ENCODE results near the gene RALGPS1. TPM values are rescaled to one million over a fixed set of nuclear protein-coding genes. Genes with fewer than 3 reads are reported as not detected.
"Not testable (repeated sequence)": the region's sequence is repeated elsewhere in the genome, so short reads cannot be mapped to it uniquely, and the experiment has no call there.

RALGPS1 gene
- polyA plus RNA-seq, 4 donors: 16.6 to 53.3 (median 26.8) TPM

DNA sequence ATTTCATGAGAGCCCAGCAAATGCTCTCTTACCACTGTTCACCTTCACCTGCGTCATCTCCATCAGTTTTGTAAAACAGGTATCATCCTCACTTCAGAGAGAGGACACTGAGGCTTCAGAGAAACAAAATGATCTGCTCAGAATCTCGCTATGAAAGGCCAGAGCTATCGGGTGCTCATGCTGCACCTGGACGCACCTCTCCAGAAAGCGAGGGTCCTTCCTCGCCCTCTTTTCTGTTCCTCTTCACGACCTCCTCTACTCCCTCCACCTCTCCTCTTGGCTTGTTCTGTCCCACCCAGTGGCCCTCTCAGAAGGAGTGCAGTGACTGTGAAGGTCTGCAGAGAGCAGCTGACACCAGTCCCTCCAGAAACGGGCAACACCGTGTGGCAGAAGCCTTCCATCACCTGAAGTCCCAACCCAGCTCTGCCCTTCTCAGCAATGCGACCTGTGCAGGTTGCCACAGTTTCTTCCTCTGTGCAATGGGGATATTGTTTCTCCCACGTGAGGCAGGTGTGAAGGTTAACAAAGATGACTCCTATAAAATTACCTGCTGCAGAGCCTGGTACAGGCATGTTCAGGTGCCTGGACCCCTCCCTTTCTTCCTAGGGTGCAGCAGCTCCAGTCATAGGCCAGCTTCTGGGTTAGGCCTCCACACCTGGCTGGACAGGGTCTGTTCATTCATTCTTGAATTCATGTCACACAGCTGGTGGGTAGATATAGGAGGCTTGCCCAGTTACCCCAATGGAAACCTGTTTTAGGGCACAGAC is 253.2 kb downstream of the RALGPS1 start:
- Histone ChIP-seq H3K4me3 (ENCODE audit: low read depth in 1 of 3, low read length in 3 of 3) (no peak overlapping the region), H3K27ac (ENCODE audit: low read depth in 1 of 3, low read length in 2 of 3) (peak overlapping the region in 1 of 3 donors; percentile 16), H3K9me3 (ENCODE audit: control insufficient read depth in 2 of 2, insufficient read depth in 1 of 2, low read depth in 1 of 2, low read length in 1 of 2) (no peaks in the 10 kb centered on the region), H3K27me3 (ENCODE audit: control insufficient read depth in 3 of 3, insufficient read depth in 3 of 3, low read length in 3 of 3) (no peaks in the 10 kb centered on the region), H3K36me3 (ENCODE audit: control insufficient read depth in 3 of 3, insufficient read depth in 2 of 3, low read depth in 1 of 3, low read length in 3 of 3) (peaks cover 0 to 48% (median 4%) of the 10 kb centered on the region in 3 donors), H3K4me1 (ENCODE audit: control insufficient read depth in 3 of 3, insufficient read depth in 2 of 3, low read depth in 1 of 3, low read length in 2 of 3) (peaks cover 0 to 10% (median 0%) of the 10 kb centered on the region in 3 donors)
- no peak for FAIRE-seq
- DNase-seq: no peak
- WGBS, 3 donors: 94 to 96% (median 95%) methylated on average over 11 of the region's 11 CpGs

DNA sequence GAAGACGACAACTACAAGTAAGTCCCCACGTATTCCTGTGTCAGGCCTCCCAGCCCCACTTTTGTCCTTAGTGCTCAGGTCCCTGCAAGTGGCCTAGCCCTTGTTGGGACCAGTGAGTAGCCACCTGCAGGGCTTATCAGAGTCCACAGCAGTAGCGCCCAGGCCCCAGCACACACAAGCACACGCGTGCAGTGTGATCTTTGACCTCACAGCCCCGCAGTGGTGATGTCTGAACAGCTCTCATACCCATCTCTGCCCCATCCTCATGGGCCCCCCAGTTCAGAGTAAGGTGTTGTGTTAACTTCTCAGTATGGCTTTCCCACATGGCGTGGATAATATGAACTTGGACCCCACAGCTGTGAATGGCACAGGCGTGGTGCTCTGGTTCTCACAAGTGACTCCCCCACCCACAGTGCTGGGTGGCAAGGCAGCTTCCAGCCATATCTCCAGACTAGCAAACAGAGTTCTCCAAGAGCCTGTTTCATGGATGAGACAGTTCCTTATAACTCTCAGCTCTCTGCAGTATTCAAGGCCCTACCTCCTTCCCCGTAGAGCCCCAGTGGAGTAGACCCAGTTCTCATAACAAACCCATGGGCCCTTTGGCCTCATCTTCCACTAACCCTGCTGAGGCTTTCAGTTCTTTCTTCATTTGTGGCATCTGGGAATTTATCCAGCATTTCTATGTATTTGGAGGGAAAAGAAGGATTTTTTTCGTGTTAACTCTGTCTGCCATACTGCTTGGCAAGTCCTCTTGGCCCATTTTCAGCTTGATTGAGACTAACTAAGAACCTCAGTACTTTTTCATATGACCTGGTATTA is 254.4 kb downstream of the RALGPS1 start:
- 73 to 89% (median 85%) methylated on average over 10 of the region's 10 CpGs for WGBS, 3 donors
- DNase-seq (peak in 1 of 2 donors; percentile 9), FAIRE-seq (no peak)
- Histone ChIP-seq H3K4me3 (ENCODE audit: low read depth in 1 of 3, low read length in 3 of 3) (no peak overlapping the region), H3K27ac (ENCODE audit: low read depth in 1 of 3, low read length in 2 of 3) (no peak overlapping the region), H3K27me3 (ENCODE audit: control insufficient read depth in 3 of 3, insufficient read depth in 3 of 3, low read length in 3 of 3) (no peaks in the 10 kb centered on the region), H3K9me3 (ENCODE audit: control insufficient read depth in 2 of 2, insufficient read depth in 1 of 2, low read depth in 1 of 2, low read length in 1 of 2) (no peaks in the 10 kb centered on the region), H3K36me3 (ENCODE audit: control insufficient read depth in 3 of 3, insufficient read depth in 2 of 3, low read depth in 1 of 3, low read length in 3 of 3) (peaks cover 0 to 56% (median 4%) of the 10 kb centered on the region in 3 donors), H3K4me1 (ENCODE audit: control insufficient read depth in 3 of 3, insufficient read depth in 2 of 3, low read depth in 1 of 3, low read length in 2 of 3) (peaks cover 0 to 4% (median 0%) of the 10 kb centered on the region in 3 donors)

DNA sequence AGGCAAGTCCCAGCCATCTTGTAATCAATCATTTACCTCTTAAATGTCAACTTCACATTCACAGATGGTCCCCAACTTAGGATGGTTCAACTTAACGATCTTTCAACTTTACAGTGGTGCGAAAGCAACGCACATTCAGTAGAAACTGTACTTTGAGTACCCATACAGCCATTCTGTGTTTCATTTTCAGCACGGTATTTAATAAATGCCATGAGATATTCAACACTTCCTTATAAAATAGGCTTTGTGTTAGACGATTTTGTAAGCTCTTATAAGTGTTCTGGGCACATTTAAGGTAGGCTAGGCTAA is 254.9 kb downstream of the RALGPS1 start:
- Histone ChIP-seq H3K4me3 (ENCODE audit: low read depth in 1 of 3, low read length in 3 of 3) (no peak overlapping the region), H3K9me3 (ENCODE audit: control insufficient read depth in 2 of 2, insufficient read depth in 1 of 2, low read depth in 1 of 2, low read length in 1 of 2) (no peaks in the 10 kb centered on the region), H3K27ac (ENCODE audit: low read depth in 1 of 3, low read length in 2 of 3) (no peak overlapping the region), H3K36me3 (ENCODE audit: control insufficient read depth in 3 of 3, insufficient read depth in 2 of 3, low read depth in 1 of 3, low read length in 3 of 3) (peaks cover 0 to 59% (median 4%) of the 10 kb centered on the region in 3 donors), H3K27me3 (ENCODE audit: control insufficient read depth in 3 of 3, insufficient read depth in 3 of 3, low read length in 3 of 3) (no peaks in the 10 kb centered on the region), H3K4me1 (ENCODE audit: control insufficient read depth in 3 of 3, insufficient read depth in 2 of 3, low read depth in 1 of 3, low read length in 2 of 3) (peaks cover 0 to 4% (median 0%) of the 10 kb centered on the region in 3 donors)
- 72 to 74% (median 73%) methylated on average over 5 of the region's 5 CpGs for WGBS, 3 donors
- no peak for FAIRE-seq
- no peak for DNase-seq

DNA sequence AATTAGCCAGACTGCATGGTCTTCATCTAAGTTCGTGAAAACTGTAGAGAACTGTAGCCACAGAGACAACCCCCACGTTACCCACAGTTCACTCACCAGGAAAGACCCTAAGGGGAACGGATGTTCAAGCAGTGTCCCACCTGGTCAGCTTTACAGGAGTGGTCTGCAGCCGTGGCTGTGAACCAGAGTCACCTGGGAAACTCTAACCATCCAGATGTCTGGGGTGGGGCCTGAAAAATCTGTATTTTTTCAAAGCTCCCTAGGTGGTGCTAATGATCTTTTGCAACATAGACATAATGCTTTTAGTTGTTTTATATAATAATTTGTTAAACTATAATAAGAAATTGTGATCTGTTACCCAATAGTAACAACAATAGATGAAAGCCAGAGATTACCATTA is 255.5 kb downstream of the RALGPS1 start:
- DNase-seq: no peak
- H3K27ac ChIP-seq (ENCODE audit: low read depth in 1 of 3, low read length in 2 of 3): no peak overlapping the region
- WGBS, 3 donors: 87 to 89% (median 88%) methylated on average over 4 of the region's 4 CpGs
- H3K4me1 ChIP-seq (ENCODE audit: control insufficient read depth in 3 of 3, insufficient read depth in 2 of 3, low read depth in 1 of 3, low read length in 2 of 3): peaks cover 0 to 4% (median 0%) of the 10 kb centered on the region in 3 donors
- no peak overlapping the region for H3K4me3 ChIP-seq (ENCODE audit: low read depth in 1 of 3, low read length in 3 of 3)
- H3K36me3 ChIP-seq (ENCODE audit: control insufficient read depth in 3 of 3, insufficient read depth in 2 of 3, low read depth in 1 of 3, low read length in 3 of 3): peaks cover 0 to 63% (median 4%) of the 10 kb centered on the region in 3 donors
- no peak for FAIRE-seq
- no peaks in the 10 kb centered on the region for H3K27me3 ChIP-seq (ENCODE audit: control insufficient read depth in 3 of 3, insufficient read depth in 3 of 3, low read length in 3 of 3)
- no peaks in the 10 kb centered on the region for H3K9me3 ChIP-seq (ENCODE audit: control insufficient read depth in 2 of 2, insufficient read depth in 1 of 2, low read depth in 1 of 2, low read length in 1 of 2)

DNA sequence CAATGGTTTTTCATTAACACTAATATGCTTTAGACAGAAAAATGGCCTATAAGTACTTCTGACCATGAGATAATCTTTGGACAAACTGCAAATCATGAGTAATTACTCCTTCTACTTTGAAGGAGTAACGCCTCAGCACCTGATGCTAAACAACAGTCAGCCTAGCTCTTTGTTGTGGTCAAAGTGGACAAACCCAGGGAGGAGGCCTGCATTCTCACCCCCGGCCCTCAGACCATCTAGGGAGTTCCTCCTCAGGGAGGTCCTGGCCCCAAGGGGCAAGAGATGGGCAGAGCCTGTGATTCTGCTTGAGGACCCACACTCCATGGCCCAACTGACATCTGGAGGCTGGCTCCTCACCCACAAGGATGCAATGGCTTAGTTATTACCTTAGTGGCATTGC is 256.1 kb downstream of the RALGPS1 start:
- Histone ChIP-seq H3K4me1 (ENCODE audit: control insufficient read depth in 3 of 3, insufficient read depth in 2 of 3, low read depth in 1 of 3, low read length in 2 of 3) (peaks cover 0 to 4% (median 0%) of the 10 kb centered on the region in 3 donors), H3K27ac (ENCODE audit: low read depth in 1 of 3, low read length in 2 of 3) (no peak overlapping the region), H3K27me3 (ENCODE audit: control insufficient read depth in 3 of 3, insufficient read depth in 3 of 3, low read length in 3 of 3) (no peaks in the 10 kb centered on the region), H3K9me3 (ENCODE audit: control insufficient read depth in 2 of 2, insufficient read depth in 1 of 2, low read depth in 1 of 2, low read length in 1 of 2) (no peaks in the 10 kb centered on the region), H3K36me3 (ENCODE audit: control insufficient read depth in 3 of 3, insufficient read depth in 2 of 3, low read depth in 1 of 3, low read length in 3 of 3) (peaks cover 0 to 67% (median 4%) of the 10 kb centered on the region in 3 donors), H3K4me3 (ENCODE audit: low read depth in 1 of 3, low read length in 3 of 3) (no peak overlapping the region)
- DNase-seq (no peak), FAIRE-seq (no peak)
- 81 to 88% (median 83%) methylated on average over 2 of the region's 2 CpGs for WGBS, 3 donors

DNA sequence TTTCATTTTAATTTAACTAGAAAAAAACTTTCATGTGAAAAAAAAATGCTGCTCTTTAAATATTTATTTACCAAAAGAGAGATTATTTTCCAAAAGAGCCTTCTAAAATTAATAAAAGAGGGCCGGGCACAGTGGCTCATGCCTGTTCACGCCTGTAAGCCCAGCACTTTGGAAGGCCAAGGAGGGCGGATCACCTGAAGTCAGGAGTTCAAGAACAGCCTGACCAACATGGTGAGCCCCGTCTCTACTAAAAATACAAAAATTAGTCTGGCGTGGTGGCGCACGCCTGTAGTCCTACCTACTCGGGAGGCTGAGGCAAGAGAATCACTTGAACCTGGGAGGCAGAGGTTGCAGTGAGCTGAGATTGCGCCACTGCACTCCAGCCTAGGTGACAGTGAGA is 256.8 kb downstream of the RALGPS1 start:
- H3K4me1 ChIP-seq (ENCODE audit: control insufficient read depth in 3 of 3, insufficient read depth in 2 of 3, low read depth in 1 of 3, low read length in 2 of 3); FAIRE-seq; H3K27ac ChIP-seq (ENCODE audit: low read depth in 1 of 3, low read length in 2 of 3); H3K27me3 ChIP-seq (ENCODE audit: control insufficient read depth in 3 of 3, insufficient read depth in 3 of 3, low read length in 3 of 3); H3K4me3 ChIP-seq (ENCODE audit: low read depth in 1 of 3, low read length in 3 of 3); DNase-seq; H3K9me3 ChIP-seq (ENCODE audit: control insufficient read depth in 2 of 2, insufficient read depth in 1 of 2, low read depth in 1 of 2, low read length in 1 of 2): not testable (repeated sequence)
- H3K36me3 ChIP-seq (ENCODE audit: control insufficient read depth in 3 of 3, insufficient read depth in 2 of 3, low read depth in 1 of 3, low read length in 3 of 3): peaks cover 0 to 72% (median 4%) of the 10 kb centered on the region in 3 donors
- WGBS, 3 donors: 96 to 99% (median 98%) methylated on average over 9 of the region's 9 CpGs

DNA sequence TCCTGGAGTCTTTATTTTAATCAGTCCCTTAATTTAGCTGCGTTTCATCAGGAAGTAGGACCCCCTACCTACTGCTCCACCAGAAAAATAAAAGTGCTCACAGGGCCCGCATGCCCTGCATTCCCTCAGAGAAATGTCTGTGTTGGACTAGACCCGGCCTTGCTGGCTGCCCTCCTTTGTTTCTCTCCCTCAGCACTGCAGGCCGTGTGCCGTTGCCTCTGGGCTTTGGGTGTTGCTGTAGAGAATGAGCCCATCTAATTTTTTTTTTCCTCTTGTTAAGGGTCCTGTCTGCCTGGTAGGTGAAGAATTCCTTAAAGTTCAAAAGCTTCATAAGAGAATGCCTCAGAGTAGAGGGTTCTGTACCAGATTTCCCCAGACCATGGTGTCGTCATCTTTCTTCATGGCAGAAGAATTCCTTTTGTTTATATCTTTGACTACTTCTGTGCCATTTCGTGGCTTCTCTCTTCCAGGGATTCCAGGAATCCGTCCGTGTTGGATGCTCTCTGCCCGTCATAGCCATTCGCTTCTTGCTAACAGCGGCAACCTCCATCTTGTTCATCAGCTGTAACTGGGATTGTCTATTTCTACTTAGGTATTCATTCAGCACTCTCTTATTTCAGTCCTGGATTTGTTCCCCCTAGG is 257.6 kb downstream of the RALGPS1 start:
- no peaks in the 10 kb centered on the region for H3K27me3 ChIP-seq (ENCODE audit: control insufficient read depth in 3 of 3, insufficient read depth in 3 of 3, low read length in 3 of 3)
- H3K4me3 ChIP-seq (ENCODE audit: low read depth in 1 of 3, low read length in 3 of 3): no peak overlapping the region
- no peaks in the 10 kb centered on the region for H3K9me3 ChIP-seq (ENCODE audit: control insufficient read depth in 2 of 2, insufficient read depth in 1 of 2, low read depth in 1 of 2, low read length in 1 of 2)
- 75 to 94% (median 91%) methylated on average over 12 of the region's 12 CpGs for WGBS, 3 donors
- FAIRE-seq: no peak
- peaks cover 0 to 72% (median 4%) of the 10 kb centered on the region in 3 donors for H3K36me3 ChIP-seq (ENCODE audit: control insufficient read depth in 3 of 3, insufficient read depth in 2 of 3, low read depth in 1 of 3, low read length in 3 of 3)
- peaks cover 0 to 4% (median 0%) of the 10 kb centered on the region in 3 donors for H3K4me1 ChIP-seq (ENCODE audit: control insufficient read depth in 3 of 3, insufficient read depth in 2 of 3, low read depth in 1 of 3, low read length in 2 of 3)
- DNase-seq: no peak
- peak overlapping the region in 1 of 3 donors; percentile 39 for H3K27ac ChIP-seq (ENCODE audit: low read depth in 1 of 3, low read length in 2 of 3)

DNA sequence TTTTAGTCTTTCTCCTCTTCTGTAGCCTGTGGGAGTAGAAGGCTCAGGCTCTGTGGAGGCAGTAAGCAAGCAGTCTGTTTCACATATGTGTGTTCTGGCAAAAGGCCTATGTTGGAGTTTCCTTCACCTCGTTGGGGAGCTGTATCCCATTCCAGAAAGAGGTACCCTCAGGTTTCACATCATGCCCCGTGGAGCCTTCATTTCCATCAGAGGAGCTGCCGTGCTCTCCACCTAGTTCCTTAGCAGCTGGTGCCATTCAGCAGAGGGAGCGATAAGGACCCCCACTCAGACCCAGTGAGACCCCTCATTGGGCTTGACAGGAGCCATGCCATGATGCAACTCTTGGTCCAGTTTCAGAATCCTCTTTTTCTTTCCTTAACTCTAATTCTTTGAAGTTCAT is 258.5 kb downstream of the RALGPS1 start:
- Histone ChIP-seq H3K4me1 (ENCODE audit: control insufficient read depth in 3 of 3, insufficient read depth in 2 of 3, low read depth in 1 of 3, low read length in 2 of 3) (peaks cover 0 to 4% (median 0%) of the 10 kb centered on the region in 3 donors), H3K9me3 (ENCODE audit: control insufficient read depth in 2 of 2, insufficient read depth in 1 of 2, low read depth in 1 of 2, low read length in 1 of 2) (no peaks in the 10 kb centered on the region), H3K27ac (ENCODE audit: low read depth in 1 of 3, low read length in 2 of 3) (no peak overlapping the region), H3K27me3 (ENCODE audit: control insufficient read depth in 3 of 3, insufficient read depth in 3 of 3, low read length in 3 of 3) (no peaks in the 10 kb centered on the region), H3K4me3 (ENCODE audit: low read depth in 1 of 3, low read length in 3 of 3) (no peak overlapping the region), H3K36me3 (ENCODE audit: control insufficient read depth in 3 of 3, insufficient read depth in 2 of 3, low read depth in 1 of 3, low read length in 3 of 3) (peaks cover 0 to 72% (median 0%) of the 10 kb centered on the region in 3 donors)
- DNase-seq: no peak
- FAIRE-seq: no peak
- WGBS, 3 donors: 89 to 95% (median 93%) methylated on average over 4 of the region's 4 CpGs
